Left lobe of liver (tissue), 2 donors: Measurements from ENCODE around the gene GAS2L2. TPM values are rescaled to one million over a fixed set of nuclear protein-coding genes. Genes with fewer than 3 reads are reported as not detected.

Experiments
- ATAC-seq: fragments of 200-7000 bp; cut with Tn5 transposase; one replicate; pipeline ENCODE4 v1.9.1; 2020; ENCODE audit warnings: mild to moderate bottlenecking, moderate library complexity
- DNase-seq: peaks from one replicate; pipeline ENCODE4 v3.0.0-alpha.2; 2020; ENCODE audit warnings: low spot score
- total RNA-seq: library from RNA; stranded (reverse); gene quantifications from one replicate; pipeline ENCODE4 v1.2.1, GENCODE V29; 2021
- donor health status: DM: no; HTN: no; CAD: no; lungs with moderate emphysema.
- donor health status: DM: no; HTN: yes; CAD: no.

GAS2L2 gene
- total RNA-seq, 1 donor from 2014 or later = not detected

GRCh38 chr17:35730400-35731005 lies 22.5 kb downstream of the GAS2L2 start:
- no peak for ATAC-seq

GRCh38 chr17:35729405-35729833 lies 23.6 kb downstream of the GAS2L2 start:
- no peak for ATAC-seq
- peak; percentile 31 for DNase-seq

More at GRCh38 chr17:35730400-35731005, 22.5 kb downstream of the GAS2L2 start:
- peak; percentile 5 for DNase-seq

GRCh38 chr17:35728551-35728950 lies 24.5 kb downstream of the GAS2L2 start:
- ATAC-seq (no peak), DNase-seq (no peak)

- DNase-seq = no peak
- no peak for ATAC-seq
Measured at GRCh38 chr17:35727635-35728034, 25.4 kb downstream of the GAS2L2 start.

GRCh38 chr17:35726953-35727460 lies 26.0 kb downstream of the GAS2L2 start:
- no peak for DNase-seq
- ATAC-seq = no peak

GRCh38 chr17:35726127-35726952 lies 26.7 kb downstream of the GAS2L2 start:
- DNase-seq (no peak), ATAC-seq (no peak)

GRCh38 chr17:35725802-35726126 lies 27.3 kb downstream of the GAS2L2 start:
- ATAC-seq = no peak
- no peak for DNase-seq

- DNase-seq (no peak), ATAC-seq (no peak)
Measured at GRCh38 chr17:35725058-35725457, 28.0 kb downstream of the GAS2L2 start.

- no peak for ATAC-seq
Measured at GRCh38 chr17:35723735-35724134, 29.3 kb downstream of the GAS2L2 start.

GRCh38 chr17:35717475-35717874 lies 35.6 kb downstream of the GAS2L2 start:
- ATAC-seq (peak; percentile 57), DNase-seq (no peak)

More at GRCh38 chr17:35723735-35724134, 29.3 kb downstream of the GAS2L2 start:
- DNase-seq = no peak

GRCh38 chr17:35716897-35717465 lies 36.1 kb downstream of the GAS2L2 start:
- DNase-seq (peak; percentile 72), ATAC-seq (peak; percentile 76)

GRCh38 chr17:35716173-35716572 lies 36.9 kb downstream of the GAS2L2 start:
- DNase-seq (no peak), ATAC-seq (no peak)

GRCh38 chr17:35715416-35715815 lies 37.6 kb downstream of the GAS2L2 start:
- ATAC-seq = no peak
- no peak for DNase-seq

GRCh38 chr17:35714988-35715387 lies 38.1 kb downstream of the GAS2L2 start:
- DNase-seq (no peak), ATAC-seq (no peak)

GRCh38 chr17:35713069-35713728 lies 39.8 kb downstream of the GAS2L2 start:
- DNase-seq (peak; percentile 90), ATAC-seq (peak; percentile 72)

GRCh38 chr17:35710950-35711349 lies 42.1 kb downstream of the GAS2L2 start:
- no peak for ATAC-seq

GRCh38 chr17:35709874-35710273 lies 43.2 kb downstream of the GAS2L2 start:
- peak; percentile 67 for DNase-seq
- peak; percentile 65 for ATAC-seq

More at GRCh38 chr17:35710950-35711349, 42.1 kb downstream of the GAS2L2 start:
- DNase-seq = no peak

- DNase-seq = no peak
Measured at GRCh38 chr17:35708951-35709350, 44.1 kb downstream of the GAS2L2 start.

GRCh38 chr17:35708149-35708548 lies 44.9 kb downstream of the GAS2L2 start:
- no peak for ATAC-seq
- DNase-seq = no peak

More at GRCh38 chr17:35708951-35709350, 44.1 kb downstream of the GAS2L2 start:
- no peak for ATAC-seq

GRCh38 chr17:35705705-35706104 lies 47.3 kb downstream of the GAS2L2 start:
- no peak for ATAC-seq
- no peak for DNase-seq

GRCh38 chr17:35705230-35705629 lies 47.8 kb downstream of the GAS2L2 start:
- ATAC-seq (no peak), DNase-seq (no peak)
